OCI-LY7 (cell line): ENCODE measurements around the gene SPECC1L.
"Not testable (repeated sequence)": the region's sequence is repeated elsewhere in the genome, so short reads cannot be mapped to it uniquely, and the experiment has no call there.

Experiments used
- CTCF ChIP-seq: fragments of 200-600 bp; sonication (generic); conservative IDR thresholded peaks from 2 replicates; pipeline ENCODE4 v1.5.1; 2014; ENCODE audit warnings: mild to moderate bottlenecking, antibody characterized with exemption, low read length, moderate library complexity, mixed read lengths
- EZH2phosphoT487 ChIP-seq: fragments of 200-600 bp; sonication (generic); IDR thresholded peaks from 2 replicates; pipeline ENCODE4 v1.6.1; 2018; ENCODE audit warnings: low read depth, borderline replicate concordance, mild to moderate bottlenecking, mixed run types, antibody characterized with exemption, low read length, moderate library complexity, mixed read lengths

DNA sequence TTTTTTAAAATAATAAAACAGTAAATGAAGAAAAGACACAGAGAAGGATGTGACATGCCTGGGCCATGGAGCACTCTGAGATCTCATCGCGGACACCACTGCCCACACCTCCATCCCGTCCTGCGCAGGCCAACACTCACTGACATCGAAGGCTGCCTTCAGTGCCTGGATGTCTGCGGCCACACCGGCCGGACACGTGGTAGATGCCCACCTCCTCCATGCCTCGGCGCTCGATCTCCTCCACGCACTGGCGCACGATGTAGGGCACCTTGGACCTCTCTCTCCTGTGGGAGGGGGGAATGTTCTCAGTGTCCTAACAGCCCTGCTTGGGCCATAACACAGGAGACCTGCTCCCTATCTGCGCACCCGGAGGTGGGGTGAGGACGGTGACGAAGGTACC is 7.2 kb upstream of the SPECC1L start:
- not testable (repeated sequence) for TF ChIP-seq CTCF, EZH2phosphoT487
